H1 (cell line): Measurements from ENCODE around the gene TMBIM6. TPM values are rescaled to one million over a fixed set of nuclear protein-coding genes. Genes with fewer than 3 reads are reported as not detected.

Experiments
- CTCF ChIA-PET: fragments of 300-600 bp; sonication (Branson Sonifier 250); formaldehyde crosslinking; loops from one replicate; lab custom pipeline; 2021; ENCODE audit not compliant: partially characterized antibody; lab: Charles Lee
- POLR2A ChIA-PET: fragments of 300-600 bp; sonication (Branson Sonifier 250); formaldehyde crosslinking; loops from one replicate; lab custom pipeline; 2021; ENCODE audit warnings: inconsistent platforms; ENCODE audit not compliant: partially characterized antibody; lab: Charles Lee
- DNase-seq, 2 experiments: peaks; one replicate each; pipeline versions ENCODE4 v3.0.0 to v3.0.0-alpha.2; 2010 to 2022; ENCODE audit warnings: low spot score in 2 of 2, low read depth in 1 of 2, mixed read lengths in 1 of 2
- FAIRE-seq: peaks from 2 replicates; lab custom pipeline; 2011; peaks lifted over from hg19 to GRCh38; lab: Jason Lieb, UNC
- H2AFZ ChIP-seq: 2 replicates; pipeline ENCODE4 v1.8.1; 2012; ENCODE audit warnings: low read length, inconsistent platforms
- H2AK5ac ChIP-seq: 2 replicates; pipeline ENCODE4 v1.6.1; 2013; ENCODE audit warnings: low read depth, low read length
- H2BK120ac ChIP-seq: replicated peaks from 2 replicates; pipeline ENCODE3; 2013; ENCODE audit warnings: low read depth, low read length, inconsistent platforms
- H2BK12ac ChIP-seq: 2 replicates; pipeline ENCODE4 v1.6.1; 2013; ENCODE audit warnings: low read depth, low read length
- H2BK15ac ChIP-seq: 2 replicates; pipeline ENCODE4 v1.6.1; 2013; ENCODE audit warnings: low read length
- H2BK20ac ChIP-seq: 2 replicates; pipeline ENCODE4 v1.6.1; 2013; ENCODE audit warnings: low read length
- H2BK5ac ChIP-seq: 2 replicates; pipeline ENCODE4 v1.6.1; 2013; ENCODE audit warnings: low read depth, low read length
- H3K14ac ChIP-seq: 2 replicates; pipeline ENCODE4 v1.6.1; 2013; ENCODE audit warnings: inconsistent platforms; ENCODE audit not compliant: insufficient read length
- H3K18ac ChIP-seq: 2 replicates; pipeline ENCODE4 v1.6.1; 2013; ENCODE audit warnings: low read length; ENCODE audit errors: extremely low read depth
- H3K23ac ChIP-seq: 2 replicates; pipeline ENCODE4 v1.6.1; 2013; ENCODE audit warnings: inconsistent platforms; ENCODE audit not compliant: insufficient read length
- H3K23me2 ChIP-seq: 2 replicates; pipeline ENCODE4 v1.6.1; 2013; ENCODE audit warnings: low read depth, low read length
- H3K27ac ChIP-seq: 2 replicates; pipeline ENCODE4 v1.6.1; 2011; ENCODE audit warnings: low read depth, low read length, inconsistent platforms
- H3K27me3 ChIP-seq, 4 experiments: replicated peaks in 1 of 4; 1 replicate in 1 of 4; 2 replicates in 3 of 4; pipeline versions ENCODE4 v1.6.1 to v1.8.1; 2011 to 2013; ENCODE audit warnings: low read length in 3 of 4, mild to moderate bottlenecking in 3 of 4, inconsistent platforms in 2 of 4, mixed read lengths in 2 of 4, moderate library complexity in 1 of 4; ENCODE audit not compliant: control insufficient read depth in 3 of 4, insufficient read depth in 3 of 4; ENCODE audit errors: extremely low read depth in 1 of 4
- H3K36me3 ChIP-seq, 4 experiments: 2 replicates each; pipeline versions ENCODE4 v1.6.1 to v1.8.1; 2011 to 2013; ENCODE audit warnings: mild to moderate bottlenecking in 4 of 4, low read length in 3 of 4, moderate library complexity in 2 of 4, control low read depth in 1 of 4, inconsistent platforms in 1 of 4; ENCODE audit not compliant: insufficient read depth in 4 of 4, control insufficient read depth in 2 of 4
- H3K4ac ChIP-seq: replicated peaks from 2 replicates; pipeline ENCODE3; 2013; ENCODE audit warnings: low read length, low read depth, mixed read lengths, inconsistent platforms; ENCODE audit not compliant: insufficient read length
- H3K4me1 ChIP-seq, 4 experiments: replicated peaks in 1 of 4; 1 replicate in 1 of 4; 2 replicates in 3 of 4; pipeline versions ENCODE4 v1.6.1 to v1.8.1; 2011 to 2013; ENCODE audit warnings: low read length in 3 of 4, inconsistent platforms in 2 of 4, mixed read lengths in 1 of 4; ENCODE audit not compliant: insufficient read depth in 4 of 4, control insufficient read depth in 3 of 4
- H3K4me2 ChIP-seq, 2 experiments: 2 replicates each; pipeline versions ENCODE4 v1.6.1 to v1.8.1; 2011 to 2013; ENCODE audit warnings: low read depth in 2 of 2, low read length in 2 of 2, control low read depth in 1 of 2, inconsistent platforms in 1 of 2, mild to moderate bottlenecking in 1 of 2; ENCODE audit not compliant: insufficient read depth in 1 of 2
- H3K4me3 ChIP-seq, 4 experiments: fragments of 200-600, 300-600 bp in 1 of 4; sonication (generic), shearing (Covaris generic), sonication (Bioruptor Twin) in 1 of 4; 2 replicates each; pipeline versions ENCODE4 v1.5.1 to v1.8.1; 2011 to 2016; ENCODE audit warnings: low read length in 4 of 4, low read depth in 3 of 4, control low read depth in 2 of 4, inconsistent platforms in 2 of 4, mild to moderate bottlenecking in 2 of 4, mixed read lengths in 1 of 4, moderate library complexity in 1 of 4; ENCODE audit not compliant: insufficient read depth in 2 of 4; ENCODE audit errors: extremely low read depth in 1 of 4
- H3K56ac ChIP-seq: replicated peaks from 2 replicates; pipeline ENCODE3; 2013; ENCODE audit warnings: low read depth, mild to moderate bottlenecking, mixed read lengths, low read length, inconsistent platforms; ENCODE audit not compliant: insufficient read length
- H3K79me1 ChIP-seq: 2 replicates; pipeline ENCODE4 v1.6.1; 2013; ENCODE audit warnings: low read depth, low read length, control low read depth
- H3K79me2 ChIP-seq, 2 experiments: 2 replicates each; pipeline versions ENCODE4 v1.6.1 to v1.8.1; 2012 to 2013; ENCODE audit warnings: low read length in 2 of 2, mild to moderate bottlenecking in 2 of 2, inconsistent platforms in 1 of 2; ENCODE audit not compliant: insufficient read depth in 2 of 2, control insufficient read depth in 1 of 2
- H3K9ac ChIP-seq, 4 experiments: replicated peaks in 1 of 4; 1 replicate in 1 of 4; 2 replicates in 3 of 4; pipeline versions ENCODE4 v1.6.1 to v1.8.1; 2011 to 2013; ENCODE audit warnings: low read depth in 3 of 4, low read length in 3 of 4, control low read depth in 2 of 4, mild to moderate bottlenecking in 2 of 4, moderate library complexity in 2 of 4, inconsistent platforms in 1 of 4; ENCODE audit errors: extremely low read depth in 1 of 4
- H3K9me3 ChIP-seq, 2 experiments: 2 replicates each; pipeline versions ENCODE4 v1.6.1 to v1.8.1; 2012 to 2013; ENCODE audit warnings: mild to moderate bottlenecking in 2 of 2, moderate library complexity in 2 of 2, control low read depth in 1 of 2, inconsistent platforms in 1 of 2, low read depth in 1 of 2, low read length in 1 of 2, mixed read lengths in 1 of 2; ENCODE audit not compliant: insufficient read depth in 2 of 2
- H4K20me1 ChIP-seq, 2 experiments: replicated peaks in 1 of 2; 2 replicates each; pipeline versions ENCODE3 to v1.8.1; 2011 to 2013; ENCODE audit warnings: inconsistent platforms in 2 of 2, low read length in 2 of 2, mild to moderate bottlenecking in 1 of 2; ENCODE audit not compliant: insufficient read depth in 2 of 2, control insufficient read depth in 1 of 2
- H4K5ac ChIP-seq: 2 replicates; pipeline ENCODE4 v1.6.1; 2013; ENCODE audit warnings: low read length, low read depth, mixed read lengths, inconsistent platforms; ENCODE audit not compliant: insufficient read length
- H4K8ac ChIP-seq: 2 replicates; pipeline ENCODE4 v1.8.0; 2013; ENCODE audit warnings: mild to moderate bottlenecking, moderate library complexity, low read length, inconsistent platforms; ENCODE audit not compliant: insufficient read depth; ENCODE audit errors: extremely low read depth
- H4K91ac ChIP-seq: replicated peaks from 2 replicates; pipeline ENCODE3; 2013; ENCODE audit warnings: low read length, mixed read lengths, inconsistent platforms; ENCODE audit not compliant: insufficient read length
- ATF2 ChIP-seq: IDR thresholded peaks from 2 replicates; pipeline ENCODE4 v1.6.1; 2012; ENCODE audit warnings: low read length, inconsistent platforms
- CBX5 ChIP-seq: fragments of 300-800, 300-1000 bp; sonication (generic); IDR thresholded peaks from 2 replicates; pipeline ENCODE4 v1.7.1; 2016; ENCODE audit warnings: antibody characterized with exemption, low read length, low read depth
- CHD2 ChIP-seq: IDR thresholded peaks from 2 replicates; pipeline ENCODE4 v1.6.1; 2012; ENCODE audit warnings: low read length, improper control_type of control experiment
- EZH2 ChIP-seq: fragments of 200-600 bp; sonication (generic); IDR thresholded peaks from 2 replicates; pipeline ENCODE4 v1.7.1; 2012; ENCODE audit warnings: low read depth, mild to moderate bottlenecking, moderate library complexity, low read length, inconsistent platforms; ENCODE audit not compliant: severe bottlenecking
- FOSL1 ChIP-seq: IDR thresholded peaks from 2 replicates; pipeline ENCODE4 v1.6.1; 2011; ENCODE audit warnings: mild to moderate bottlenecking, low read depth, low read length, moderate library complexity; ENCODE audit not compliant: insufficient read depth
- JUND ChIP-seq: IDR thresholded peaks from 2 replicates; pipeline ENCODE4 v1.6.1; 2011; ENCODE audit warnings: mild to moderate bottlenecking, improper control_type of control experiment, low read length
- RXRA ChIP-seq: IDR thresholded peaks from 2 replicates; pipeline ENCODE4 v1.6.1; 2011; ENCODE audit warnings: low read depth, mild to moderate bottlenecking, low read length, moderate library complexity; ENCODE audit not compliant: insufficient read depth
- WGBS, 2 experiments: shearing (Covaris generic) in 1 of 2; methylation state at CpG; one replicate each; pipeline versions ENCODE4 v1.1.6 to v1.1.7; 2013 to 2015; ENCODE audit warnings: low lambda C conversion rate in 2 of 2, mixed read lengths in 2 of 2, inconsistent platforms in 1 of 2, low coverage in 1 of 2, missing lambda C conversion rate in 1 of 2; ENCODE audit not compliant: insufficient replicate concordance in 2 of 2, insufficient coverage in 1 of 2, insufficient read length in 1 of 2; ENCODE audit errors: extremely low coverage in 1 of 2, missing lambda C conversion rate in 1 of 2; 5-methylcytosine and 5-hydroxymethylcytosine counted together
- polyA plus RNA-seq, 7 experiments: library from polyadenylated mRNA; depleted of rRNA in 3 of 7; stranded (reverse) in 5 of 7; unstranded in 2 of 7; fragments of >200 nt in 5 of 7; fragments of 200-250 nt in 2 of 7; gene quantifications; 1 replicate in 5 of 7; 2 replicates in 1 of 7; 4 replicates in 1 of 7; pipeline versions ENCODE4 v1.2.1 to v1.2.3, GENCODE V29; 2011 to 2013; ENCODE audit warnings: missing spikeins in 2 of 7, mixed read lengths in 2 of 7
- total RNA-seq: library from RNA; stranded (reverse); fragmentation: NEBNext Ultra II Directional; extraction: Animal tissue kit (Norgen Biotek cat#: 25700); gene quantifications from 2 replicates; pipeline ENCODE4 v1.2.1, GENCODE V29; 2021
- TF ChIP-seq, protein P1 (sequence below), 3 experiments: IDR thresholded peaks; 1 replicate in 2 of 3; 2 replicates in 1 of 3; pipeline versions ENCODE4 v1.5.1 to v1.6.1; 2011; ENCODE audit warnings: low read length in 3 of 3, mild to moderate bottlenecking in 3 of 3, inconsistent platforms in 2 of 3, low read depth in 1 of 3, moderate library complexity in 1 of 3; ENCODE audit not compliant: insufficient read depth in 1 of 3; ENCODE audit errors: control extremely low read depth in 1 of 3

The TMBIM6 gene
- total and polyA plus RNA-seq, 2 of the 8 experiments (the other 6 are each of a cell fraction or from before 2014, with no cell fraction given) = 423 to 556 TPM

DNA sequence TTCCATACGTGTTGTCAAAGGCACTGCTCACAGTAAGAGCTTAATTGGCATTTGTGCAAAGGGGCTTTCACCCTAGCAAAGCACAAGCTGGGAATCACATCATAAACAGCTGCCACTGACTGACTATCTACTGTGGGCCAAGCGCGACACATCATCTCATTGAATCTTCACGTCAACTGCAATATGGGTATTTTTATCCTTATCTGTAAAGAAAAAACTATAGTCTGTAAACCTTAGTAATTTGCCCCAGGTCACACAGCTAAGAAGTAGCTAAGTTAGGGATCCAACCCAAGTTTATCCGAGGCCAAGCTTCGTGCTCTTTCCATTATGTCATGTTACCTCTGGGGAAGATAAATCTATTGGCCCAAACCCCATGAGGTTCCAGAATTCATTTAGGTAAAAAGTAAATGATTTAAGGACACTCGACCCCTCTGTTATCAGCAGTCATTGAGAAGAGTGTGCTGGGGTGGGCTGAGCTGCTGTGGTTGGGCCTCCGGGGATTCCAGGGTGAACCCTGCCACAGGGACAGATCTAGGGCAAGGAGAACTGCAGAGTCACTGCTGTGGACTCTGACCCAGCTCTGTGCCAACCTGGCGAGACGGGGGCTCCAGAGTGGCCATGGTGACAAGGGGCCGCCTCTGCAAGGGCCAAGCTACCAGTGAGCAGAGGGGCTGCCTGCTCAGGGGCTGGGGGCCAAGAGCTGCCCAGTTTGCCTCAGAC lies 59.2 kb downstream of the TMBIM6 start:
- H3K79me2 ChIP-seq = no peaks in the 10 kb centered on the region
- H3K23ac ChIP-seq = no peak overlapping the region
- CTCF ChIA-PET = interaction anchor here (0.7 to 8.1 kb wide), 11 partner anchors 8 to 166 kb away, joined by 3 to 54 read pairs (median 3); partner anchors contain the start of gene NCKAP5L
- no peak overlapping the region for H3K27ac ChIP-seq
- no peak overlapping the region for H3K4ac ChIP-seq
- no peaks in the 10 kb centered on the region for H3K79me1 ChIP-seq
- no peak overlapping the region for H2BK120ac ChIP-seq
- no peaks in the 10 kb centered on the region for H3K9me3 ChIP-seq
- no peak overlapping the region for H2AFZ ChIP-seq
- no peak overlapping the region for H2BK15ac ChIP-seq
- DNase-seq (no peak), FAIRE-seq (no peak)
- WGBS, 2 experiments = 94% methylated on average over 11 of the region's 11 CpGs; no CpG with 5 or more reads in 1 of the 2 experiments
- no peak overlapping the region for H2BK12ac ChIP-seq
- no peak overlapping the region for H4K91ac ChIP-seq
- H3K56ac ChIP-seq = no peak overlapping the region
- H4K20me1 ChIP-seq = peaks cover 4 to 9% of the 10 kb centered on the region in 2 experiments
- POLR2A ChIA-PET = interaction anchor here (0.6 to 2.1 kb wide), 9 partner anchors 8 to 159 kb away, joined by 3 to 6 read pairs (median 4); partner anchors contain the start of genes NCKAP5L and TMBIM6
- H3K27me3 ChIP-seq = no peaks in the 10 kb centered on the region
- no peak overlapping the region for H3K14ac ChIP-seq
- no peak overlapping the region for H3K4me3 ChIP-seq
- H3K4me2 ChIP-seq = no peak overlapping the region
- H3K23me2 ChIP-seq = no peaks in the 10 kb centered on the region
- H2BK5ac ChIP-seq = no peak overlapping the region
- no peak overlapping the region for H4K5ac ChIP-seq
- no peak overlapping the region; the same call in 1 of the 2 replicates for H4K8ac ChIP-seq
- no peak overlapping the region for H2AK5ac ChIP-seq
- H3K9ac ChIP-seq = no peak overlapping the region
- H3K36me3 ChIP-seq = peaks cover 5 to 46% (median 18%) of the 10 kb centered on the region in 4 experiments
- no peak overlapping the region for H2BK20ac ChIP-seq
- H3K18ac ChIP-seq = no peak overlapping the region
- H3K4me1 ChIP-seq = no peaks in the 10 kb centered on the region
- TF ChIP-seq CBX5 = no peak
- no peak for TF ChIP-seq FOSL1
- TF ChIP-seq, protein P1, sequence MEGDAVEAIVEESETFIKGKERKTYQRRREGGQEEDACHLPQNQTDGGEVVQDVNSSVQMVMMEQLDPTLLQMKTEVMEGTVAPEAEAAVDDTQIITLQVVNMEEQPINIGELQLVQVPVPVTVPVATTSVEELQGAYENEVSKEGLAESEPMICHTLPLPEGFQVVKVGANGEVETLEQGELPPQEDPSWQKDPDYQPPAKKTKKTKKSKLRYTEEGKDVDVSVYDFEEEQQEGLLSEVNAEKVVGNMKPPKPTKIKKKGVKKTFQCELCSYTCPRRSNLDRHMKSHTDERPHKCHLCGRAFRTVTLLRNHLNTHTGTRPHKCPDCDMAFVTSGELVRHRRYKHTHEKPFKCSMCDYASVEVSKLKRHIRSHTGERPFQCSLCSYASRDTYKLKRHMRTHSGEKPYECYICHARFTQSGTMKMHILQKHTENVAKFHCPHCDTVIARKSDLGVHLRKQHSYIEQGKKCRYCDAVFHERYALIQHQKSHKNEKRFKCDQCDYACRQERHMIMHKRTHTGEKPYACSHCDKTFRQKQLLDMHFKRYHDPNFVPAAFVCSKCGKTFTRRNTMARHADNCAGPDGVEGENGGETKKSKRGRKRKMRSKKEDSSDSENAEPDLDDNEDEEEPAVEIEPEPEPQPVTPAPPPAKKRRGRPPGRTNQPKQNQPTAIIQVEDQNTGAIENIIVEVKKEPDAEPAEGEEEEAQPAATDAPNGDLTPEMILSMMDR (IDR thresholded peaks at IDR 0.05; ENCODE audit: control extremely low read depth in 1 of 3, insufficient read depth in 1 of 3, low read depth in 1 of 3, low read length in 3 of 3) = no peak
- TF ChIP-seq RXRA = no peak
- no peak for TF ChIP-seq EZH2
- TF ChIP-seq ATF2 = no peak
- no peak for TF ChIP-seq JUND
- no peak for TF ChIP-seq CHD2
